ENCODE results near the gene FLOT2. TPM values are rescaled to one million over a fixed set of nuclear protein-coding genes. Genes with fewer than 3 reads are reported as not detected.

Gene FLOT2
- total and polyA plus RNA-seq, 3 donors from 2014 or later, result 20.9 to 33.2 (median 31.3) TPM

- intact Hi-C loops (cut with DNase I; ENCODE audit: low total_unique reads), result no loop called here
- no peaks in the 10 kb centered on the region for H3K36me3 ChIP-seq (ENCODE audit: low read depth, missing control alignments)
- no peaks in the 10 kb centered on the region for H3K9me3 ChIP-seq
- H3K4me1 ChIP-seq, result peaks cover 5% of the 10 kb centered on the region
- no peak for DNase-seq
- H3K27me3 ChIP-seq, result no peaks in the 10 kb centered on the region
- peak overlapping the region; percentile 70 to 73 for H3K4me3 ChIP-seq
- H3K27ac ChIP-seq, result peak overlapping the region; percentile 32 to 64
- TF ChIP-seq POLR2A (IDR thresholded peaks at IDR 0.05) (no peak), CTCF (IDR thresholded peaks at IDR 0.05) (no peak)
- 11 to 14% methylated on average over 5 of the region's 5 CpGs for WGBS, 2 donors
Measured at GRCh38 chr17:28855336-28855679, 42.2 kb downstream of the FLOT2 start.

DNA sequence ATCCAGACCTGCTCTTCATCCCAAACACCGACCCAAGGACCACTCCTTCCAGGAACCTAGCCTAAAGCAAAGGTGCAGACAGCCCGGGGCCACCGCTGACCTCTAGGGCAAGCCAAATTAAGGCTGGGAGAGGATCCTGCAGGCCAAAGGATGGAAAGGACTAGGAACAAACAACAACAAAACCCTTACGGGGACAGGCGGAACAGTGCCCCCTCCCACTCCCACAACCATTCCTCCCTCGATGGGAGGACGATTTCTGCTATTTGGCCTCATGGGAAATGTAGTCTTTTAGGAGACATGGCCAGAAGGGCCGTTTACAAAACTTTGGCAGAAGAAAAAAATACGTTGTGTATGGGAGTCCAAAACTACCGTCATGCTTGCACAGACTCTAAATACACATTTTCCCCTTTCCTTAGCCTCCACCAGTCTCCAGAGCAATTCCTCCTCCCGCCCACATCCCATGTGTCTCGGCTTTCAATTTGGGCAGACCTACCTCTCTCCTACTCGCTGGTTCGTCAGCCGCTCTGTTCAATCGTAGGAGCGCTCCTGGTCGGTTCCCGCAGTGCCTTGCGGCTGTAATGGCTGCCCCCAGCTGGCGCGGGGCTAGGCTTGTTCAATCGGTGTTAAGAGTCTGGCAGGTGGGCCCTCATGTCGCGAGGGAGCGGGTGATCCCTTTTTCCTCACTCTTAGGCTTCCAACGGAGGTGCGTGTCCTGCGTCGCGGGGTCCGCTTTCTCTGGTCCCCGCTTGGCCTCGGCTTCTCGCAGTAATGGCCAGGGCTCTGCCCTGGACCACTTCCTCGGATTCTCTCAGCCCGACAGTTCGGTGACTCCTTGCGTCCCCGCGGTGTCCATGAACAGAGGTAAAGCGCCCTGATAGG lies 42.8 kb downstream of the FLOT2 start, which contains the start of gene ERAL1:
TSS of gene ERAL1 (plus strand) at position 560 of the 879 bp plus-strand sequence. CDS start at position 579, 19 bp downstream.
- Histone ChIP-seq H3K27ac (peak within 1 kb of the TSS; percentile 32 to 64), H3K4me3 (peak within 1 kb of the TSS; percentile 70 to 73), H3K27me3 (no peaks in the 10 kb centered on the region), H3K9me3 (no peaks in the 10 kb centered on the region), H3K4me1 (peaks cover 5% of the 10 kb centered on the region), H3K36me3 (ENCODE audit: low read depth, missing control alignments) (no peaks in the 10 kb centered on the region)
- DNase-seq, result peak; percentile 94
- no peak for TF ChIP-seq POLR2A (IDR thresholded peaks at IDR 0.05)
- TF ChIP-seq CTCF (IDR thresholded peaks at IDR 0.05), result peak in 1 of 3 experiments; percentile 1
- WGBS, 2 donors, result 1% methylated on average over 28 to 42 of the region's 42 CpGs
- intact Hi-C loops (cut with DNase I; ENCODE audit: low total_unique reads), result no loop called here

DNA sequence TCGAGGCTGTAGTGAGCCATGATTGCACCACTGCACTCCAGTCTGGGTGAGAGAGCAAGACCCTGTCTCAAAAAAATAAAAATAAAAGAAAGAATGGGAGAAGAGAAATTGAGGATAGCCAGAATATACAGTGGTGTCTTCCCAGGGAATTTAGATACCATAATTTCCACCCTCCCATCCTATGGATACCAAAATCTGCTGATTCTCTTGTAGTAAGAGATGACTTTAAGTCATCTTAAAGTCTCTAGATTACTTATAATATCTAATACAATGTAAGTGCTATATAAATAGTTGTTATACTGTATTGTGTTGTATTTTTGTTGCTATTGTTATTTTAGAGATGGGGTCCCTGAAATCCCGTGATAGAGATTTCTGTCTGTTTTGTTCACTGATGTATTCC lies 44.2 kb downstream of the FLOT2 start:
- H3K27me3 ChIP-seq, result no peaks in the 10 kb centered on the region
- TF ChIP-seq CTCF (IDR thresholded peaks at IDR 0.05), result no peak
- TF ChIP-seq POLR2A (IDR thresholded peaks at IDR 0.05), result no peak
- H3K9me3 ChIP-seq, result no peaks in the 10 kb centered on the region
- no peak for DNase-seq
- 93 to 94% methylated on average over 2 of the region's 2 CpGs for WGBS, 2 donors
- intact Hi-C loops (cut with DNase I; ENCODE audit: low total_unique reads), result no loop called here
- H3K4me1 ChIP-seq, result peaks cover 5% of the 10 kb centered on the region
- no peak overlapping the region for H3K27ac ChIP-seq
- H3K36me3 ChIP-seq (ENCODE audit: low read depth, missing control alignments), result no peaks in the 10 kb centered on the region
- H3K4me3 ChIP-seq, result no peak overlapping the region

DNA sequence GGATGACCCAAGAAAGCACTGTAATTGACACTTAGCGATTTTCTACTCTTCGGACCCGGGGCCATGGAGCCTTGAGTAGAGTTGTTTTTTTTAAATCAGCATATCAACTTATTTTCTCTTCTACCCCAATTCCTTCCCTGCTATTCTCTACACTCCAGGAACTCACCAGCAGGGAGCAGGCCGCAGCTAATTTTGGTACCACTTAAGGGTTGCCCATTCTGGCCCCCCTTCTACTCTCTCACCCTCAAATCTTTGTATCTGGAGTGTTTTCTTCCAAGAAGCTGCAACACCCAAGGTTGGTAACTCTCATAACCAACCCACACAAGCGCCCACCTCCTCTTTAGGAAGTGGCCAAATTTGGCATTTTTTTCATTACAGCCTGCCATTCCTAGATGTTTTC lies 48.3 kb downstream of the FLOT2 start:
- Histone ChIP-seq H3K9me3 (no peaks in the 10 kb centered on the region), H3K4me1 (no peaks in the 10 kb centered on the region), H3K27me3 (no peaks in the 10 kb centered on the region), H3K4me3 (peak overlapping the region in 1 of 2 donors; percentile 7), H3K27ac (no peak overlapping the region), H3K36me3 (ENCODE audit: low read depth, missing control alignments) (no peaks in the 10 kb centered on the region)
- TF ChIP-seq POLR2A (IDR thresholded peaks at IDR 0.05), result no peak
- TF ChIP-seq CTCF (IDR thresholded peaks at IDR 0.05), result peak in 1 of 3 experiments; percentile 3
- intact Hi-C loops (cut with DNase I; ENCODE audit: low total_unique reads), result no loop called here
- WGBS, 2 donors, result 61 to 67% methylated on average over 5 of the region's 5 CpGs
- DNase-seq, result no peak
